ENCODE measurements around the gene LRRC26.

LRRC26 gene, protein sequence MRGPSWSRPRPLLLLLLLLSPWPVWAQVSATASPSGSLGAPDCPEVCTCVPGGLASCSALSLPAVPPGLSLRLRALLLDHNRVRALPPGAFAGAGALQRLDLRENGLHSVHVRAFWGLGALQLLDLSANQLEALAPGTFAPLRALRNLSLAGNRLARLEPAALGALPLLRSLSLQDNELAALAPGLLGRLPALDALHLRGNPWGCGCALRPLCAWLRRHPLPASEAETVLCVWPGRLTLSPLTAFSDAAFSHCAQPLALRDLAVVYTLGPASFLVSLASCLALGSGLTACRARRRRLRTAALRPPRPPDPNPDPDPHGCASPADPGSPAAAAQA

DNA sequence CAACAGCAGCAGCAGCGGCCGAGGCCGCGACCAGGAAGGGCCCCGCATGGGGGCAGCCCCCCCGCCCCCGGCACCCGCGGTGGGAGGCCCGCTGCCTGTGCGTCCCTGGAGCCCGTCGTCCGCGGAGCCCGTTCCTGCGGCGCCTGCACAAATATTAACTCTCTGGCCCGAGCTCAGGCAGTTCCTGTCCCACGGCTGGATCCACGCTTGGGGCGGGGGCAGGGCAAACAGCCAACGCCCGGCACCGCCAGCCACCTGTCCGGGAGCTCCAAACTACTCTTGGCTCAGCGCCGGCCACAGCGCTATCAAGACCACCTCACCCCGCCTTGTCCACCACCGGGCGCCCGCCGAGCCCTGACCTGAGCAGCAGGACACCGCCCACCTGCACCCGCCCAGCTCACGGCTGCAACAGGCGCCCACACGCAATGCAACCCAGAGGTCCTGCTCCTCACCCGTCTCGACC, at the start of gene LRRC26:
Gene LRRC26 (minus strand): TSS at position 156 of the 463 bp plus-strand sequence. CDS start 108 bp downstream, at position 48.
- no peak for DNase-seq

DNA sequence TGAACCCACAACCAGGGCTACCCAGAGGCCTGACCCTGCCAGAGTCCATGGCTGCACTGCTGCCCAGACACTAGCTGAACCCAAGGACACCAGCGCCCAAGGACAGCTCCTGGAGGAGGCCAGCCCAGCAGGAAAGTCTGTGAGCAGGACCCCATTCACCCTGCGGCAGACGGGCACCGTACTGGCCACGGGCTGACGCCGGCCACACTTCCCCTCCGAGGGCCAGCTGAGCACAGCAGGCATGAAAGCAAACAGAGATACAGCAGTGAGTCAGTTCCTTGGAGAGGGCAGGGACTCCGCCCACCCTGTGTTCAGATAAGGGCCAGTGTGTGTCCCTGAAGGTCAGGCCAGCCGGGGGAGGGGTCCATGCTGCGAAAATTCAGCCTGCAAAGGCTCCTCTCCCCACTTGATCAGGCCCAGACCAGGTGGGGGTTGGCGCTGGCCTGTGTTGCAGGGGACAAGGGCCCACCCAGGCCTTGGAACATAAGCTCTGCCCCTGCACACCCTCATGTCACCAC, 49.0 kb upstream of the LRRC26 start:
- DNase-seq, result no peak

DNA sequence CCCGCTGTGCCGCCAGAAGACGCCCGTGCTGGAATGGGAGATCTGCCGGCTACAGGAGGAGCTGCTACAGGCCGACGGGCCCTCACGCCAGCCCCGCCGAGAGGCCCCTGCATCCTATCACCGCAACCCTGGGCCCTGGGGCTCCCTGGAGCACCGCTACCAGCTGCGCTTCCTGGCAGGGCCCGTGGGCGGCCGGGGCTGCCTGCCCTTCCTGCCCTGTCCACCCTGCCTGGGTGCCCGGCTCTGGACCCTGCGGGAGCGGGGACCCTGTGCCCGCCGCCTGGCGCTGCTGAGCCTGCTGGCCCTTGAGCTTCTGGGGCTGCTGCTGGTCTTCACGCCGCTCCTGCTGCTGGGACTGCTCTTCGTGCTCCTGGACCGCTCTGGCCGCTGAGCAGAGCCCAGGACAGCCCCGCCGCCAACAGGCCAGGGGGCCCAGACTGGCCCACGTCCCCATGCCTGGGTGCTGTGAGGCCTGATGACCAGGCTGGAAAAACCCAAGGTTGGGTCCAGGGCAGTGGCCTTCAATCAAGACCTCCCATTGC, 48.4 kb upstream of the LRRC26 start:
- no peak for DNase-seq

DNA sequence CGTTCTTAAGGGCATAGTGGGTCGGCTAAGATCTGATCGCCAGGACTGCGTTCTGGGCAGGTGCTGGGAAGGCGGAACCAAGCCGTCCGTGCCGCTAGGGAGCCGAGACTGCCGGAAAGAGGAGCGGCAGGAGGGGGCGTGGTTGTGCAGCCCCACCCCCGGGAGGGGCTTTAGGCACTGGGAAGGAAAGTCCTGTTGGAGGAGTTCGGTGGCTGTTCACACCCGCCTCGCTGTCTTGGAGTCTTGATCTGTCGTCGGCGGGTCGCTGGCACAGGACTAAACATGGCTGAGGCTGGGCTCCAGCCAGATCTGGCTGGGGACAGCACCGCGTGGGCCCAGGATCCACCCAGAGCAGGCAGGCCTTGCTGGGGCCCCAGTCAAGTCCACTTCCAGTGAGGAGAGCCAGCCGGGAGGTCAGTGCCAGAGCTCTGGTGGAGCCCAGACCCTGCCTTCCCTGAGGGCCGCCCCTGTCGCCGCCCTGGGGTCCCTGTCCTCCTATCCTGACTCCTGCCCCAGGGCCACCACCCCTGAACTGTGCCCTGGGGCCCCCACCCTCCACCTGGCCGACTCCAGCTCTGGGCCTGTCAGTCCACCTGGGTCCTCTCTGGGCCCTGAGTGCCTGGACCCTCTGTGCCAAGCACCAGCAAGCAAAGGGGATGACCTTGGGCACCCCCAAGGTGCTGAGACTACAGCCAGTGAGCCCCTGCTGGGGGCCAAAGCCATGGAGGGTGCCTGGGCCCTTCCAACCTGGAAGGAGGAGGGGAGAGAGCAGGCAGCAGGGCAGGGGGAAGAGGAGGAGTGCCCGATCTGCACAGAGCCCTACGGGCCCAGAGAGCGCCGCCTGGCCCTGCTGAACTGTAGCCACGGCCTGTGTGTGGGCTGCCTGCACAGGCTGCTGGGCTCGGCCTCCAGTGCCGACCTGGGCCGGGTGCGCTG, 47.7 kb upstream of the LRRC26 start:
- DNase-seq, result no peak

DNA sequence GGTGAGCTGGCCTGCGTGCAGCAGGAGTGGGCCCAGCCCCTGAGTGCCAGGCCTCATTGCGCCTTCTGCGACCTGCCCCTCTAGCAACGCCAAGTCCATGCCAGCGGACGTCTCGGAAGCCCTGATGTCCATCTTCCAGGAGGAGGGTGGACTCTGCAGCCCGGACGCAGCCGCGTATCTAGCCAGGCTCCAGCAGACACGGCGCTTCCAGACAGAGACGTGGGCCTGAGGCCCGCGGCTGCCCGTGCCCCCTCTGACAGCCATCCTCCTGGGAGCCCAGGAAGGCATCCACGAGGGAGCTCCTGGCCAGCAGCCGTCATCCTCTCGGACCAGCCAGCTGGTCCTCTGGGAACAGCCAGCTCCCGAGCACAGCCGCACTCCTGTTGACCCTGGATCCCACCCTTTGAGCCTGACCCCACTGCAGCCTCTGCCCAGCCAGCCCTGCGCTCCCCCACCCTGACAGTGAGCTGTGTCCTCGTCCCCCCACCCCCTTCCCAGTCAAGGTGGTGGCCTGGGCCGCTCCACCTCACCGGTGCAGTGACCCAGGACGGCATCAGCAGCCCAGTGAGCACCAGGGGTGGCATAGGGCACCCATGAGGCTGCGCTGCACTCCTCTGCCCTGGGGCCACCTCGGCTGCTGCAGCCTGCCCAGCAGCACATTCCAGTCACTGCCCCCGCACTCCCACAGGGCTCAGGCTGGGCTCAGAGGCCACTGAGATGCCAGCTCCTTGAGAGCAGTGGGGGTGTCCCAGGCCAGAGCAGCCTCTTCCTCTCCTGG, 46.5 kb upstream of the LRRC26 start:
- DNase-seq, result no peak

DNA sequence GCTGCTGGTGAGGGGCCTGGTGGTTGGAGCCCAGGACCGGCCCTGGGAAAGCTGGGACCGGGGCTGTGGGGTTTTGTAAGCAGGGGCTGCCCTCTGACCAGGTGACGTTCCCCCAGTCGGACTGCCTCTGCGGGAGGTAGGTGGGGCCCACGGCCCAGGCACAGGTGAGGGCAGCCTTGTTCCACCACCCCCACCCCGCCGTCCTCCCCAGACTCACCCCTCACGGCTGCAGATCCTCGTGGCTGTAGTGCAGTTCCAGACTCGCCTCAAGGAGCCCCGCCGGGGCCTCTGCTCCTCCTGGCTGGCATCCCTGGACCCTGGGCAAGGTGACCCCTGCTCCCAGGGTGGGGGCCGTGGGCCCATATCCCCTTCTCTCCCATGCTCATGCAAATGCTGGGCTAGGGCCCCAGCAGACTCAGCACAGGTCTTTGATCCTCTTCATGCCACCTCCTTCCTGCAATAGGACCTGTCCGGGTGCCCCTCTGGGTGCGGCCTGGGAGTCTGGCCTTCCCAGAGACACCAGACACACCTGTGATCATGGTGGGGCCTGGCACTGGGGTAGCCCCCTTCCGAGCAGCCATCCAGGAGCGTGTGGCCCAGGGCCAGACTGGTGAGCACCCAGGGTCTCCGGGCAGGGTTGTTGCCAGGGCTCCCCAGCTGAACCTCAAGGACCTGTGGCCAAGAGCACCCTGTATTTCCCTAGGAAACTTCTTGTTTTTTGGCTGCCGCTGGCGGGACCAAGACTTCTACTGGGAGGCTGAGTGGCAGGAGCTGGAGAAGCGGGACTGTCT, 45.5 kb upstream of the LRRC26 start:
- no peak for DNase-seq

DNA sequence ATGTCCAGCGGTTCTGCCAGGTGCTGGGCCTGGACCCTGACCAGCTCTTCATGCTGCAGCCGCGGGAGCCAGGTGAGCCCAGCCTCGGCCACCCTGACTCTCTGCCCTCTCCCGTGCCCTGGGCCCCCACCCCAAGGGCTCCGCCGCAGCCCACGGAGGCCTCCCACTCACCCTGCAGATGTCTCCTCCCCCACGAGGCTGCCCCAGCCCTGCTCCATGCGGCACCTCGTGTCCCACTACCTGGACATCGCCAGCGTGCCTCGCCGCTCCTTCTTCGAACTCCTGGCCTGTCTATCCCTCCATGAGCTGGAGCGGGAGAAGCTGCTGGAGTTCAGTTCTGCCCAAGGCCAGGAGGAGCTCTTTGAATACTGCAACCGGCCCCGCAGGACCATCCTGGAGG, 44.8 kb upstream of the LRRC26 start:
- DNase-seq, result no peak

DNA sequence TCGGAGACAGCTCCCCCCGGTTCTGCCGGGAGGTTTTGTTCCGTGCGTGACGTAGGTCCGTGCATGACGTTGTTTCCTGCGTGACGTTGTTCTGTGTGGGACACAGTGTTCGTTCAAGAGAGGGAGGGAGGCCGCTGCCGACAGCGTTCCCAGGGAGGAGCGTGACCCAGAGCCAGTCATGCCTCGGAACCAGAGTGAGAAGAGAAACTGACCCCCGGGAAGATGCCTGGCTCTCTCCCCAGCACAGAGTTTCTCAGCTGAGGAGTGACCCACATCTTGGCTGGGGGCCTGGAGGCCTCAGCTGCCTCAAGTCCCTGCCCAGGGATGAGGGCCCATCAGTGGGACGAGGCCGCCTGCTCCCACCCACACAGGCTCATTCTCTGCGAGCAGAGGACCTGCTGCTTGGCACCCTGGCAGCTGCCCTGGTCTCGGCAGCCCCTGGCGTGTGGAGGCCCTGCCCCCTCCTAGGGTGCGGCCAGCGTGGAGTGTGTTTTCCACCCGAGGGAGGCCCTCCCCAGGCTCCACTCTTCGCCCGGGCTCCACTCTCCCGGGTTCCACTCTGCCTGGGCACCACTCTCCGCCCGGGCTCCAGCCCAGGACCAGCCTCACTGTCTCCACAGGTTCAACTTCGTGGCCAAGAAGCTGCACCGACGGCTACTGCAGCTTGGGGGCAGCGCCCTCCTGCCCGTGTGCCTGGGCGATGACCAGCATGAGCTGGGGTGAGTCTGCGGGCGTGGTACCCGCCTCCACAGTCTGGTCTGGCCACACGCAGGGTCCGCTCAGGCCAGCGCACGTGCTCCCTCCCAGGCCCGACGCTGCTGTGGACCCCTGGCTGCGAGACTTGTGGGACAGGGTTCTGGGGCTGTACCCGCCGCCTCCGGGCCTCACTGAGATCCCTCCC, 43.6 kb upstream of the LRRC26 start:
- DNase-seq, result no peak

DNA sequence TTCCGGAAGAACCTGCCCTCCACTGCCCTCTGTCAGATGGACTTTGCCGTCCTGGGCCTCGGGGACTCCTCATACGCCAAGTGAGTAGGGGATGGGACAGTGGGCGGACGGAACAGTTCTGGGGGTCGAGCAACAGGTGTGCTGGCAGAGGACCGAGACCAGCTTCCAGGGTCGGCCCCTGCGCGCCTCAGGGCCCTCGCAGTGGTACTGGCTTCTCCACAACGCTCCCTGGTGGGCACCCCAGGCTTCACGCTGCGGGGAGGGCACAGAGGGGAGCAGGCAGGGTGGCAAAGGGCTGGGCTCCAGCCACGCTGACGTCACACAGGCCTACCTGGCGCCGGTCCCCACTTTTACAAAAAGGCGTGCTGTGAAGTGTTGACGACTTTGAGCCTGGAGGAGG, 42.7 kb upstream of the LRRC26 start:
- no peak for DNase-seq

DNA sequence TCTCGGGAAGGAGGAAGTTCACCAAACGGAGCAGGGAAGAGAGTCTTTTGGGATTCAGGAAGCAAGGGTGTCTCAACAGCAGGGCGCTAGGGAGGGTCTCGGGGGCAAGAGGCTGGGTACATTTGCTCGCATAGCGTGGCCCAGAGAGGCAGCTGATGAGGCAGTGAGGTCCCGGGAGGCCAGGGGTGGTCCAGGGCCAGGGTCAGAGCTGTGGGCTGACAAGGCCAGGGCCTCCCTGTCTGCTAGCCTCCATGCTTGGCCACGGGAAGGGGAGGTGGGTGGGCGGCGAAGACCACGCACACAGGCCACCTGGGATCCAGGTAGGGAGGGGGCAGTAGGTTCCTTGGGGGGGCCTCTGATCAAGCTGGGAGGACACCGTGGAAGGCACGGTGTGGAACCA, 41.7 kb upstream of the LRRC26 start:
- no peak for DNase-seq

DNA sequence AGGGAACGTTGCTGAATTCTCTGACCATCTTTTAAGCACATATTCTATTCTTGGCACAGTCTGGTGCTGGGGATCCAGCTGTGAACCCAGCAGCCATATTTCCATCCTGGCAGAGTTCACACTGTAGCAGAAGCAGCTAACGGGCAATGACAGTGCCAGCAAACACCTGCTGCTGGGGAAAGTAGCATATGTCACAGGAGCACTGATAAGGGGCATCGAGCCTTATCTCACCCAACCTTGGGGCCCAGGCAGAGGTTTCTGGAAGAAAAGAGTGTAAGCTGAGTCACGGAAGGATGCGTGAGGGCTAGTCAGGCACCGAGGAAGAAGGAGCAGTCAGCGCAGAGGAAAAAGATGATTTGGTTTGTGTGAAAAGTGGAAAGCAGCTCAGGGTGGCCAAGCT, 36.8 kb upstream of the LRRC26 start:
- no peak for DNase-seq

DNA sequence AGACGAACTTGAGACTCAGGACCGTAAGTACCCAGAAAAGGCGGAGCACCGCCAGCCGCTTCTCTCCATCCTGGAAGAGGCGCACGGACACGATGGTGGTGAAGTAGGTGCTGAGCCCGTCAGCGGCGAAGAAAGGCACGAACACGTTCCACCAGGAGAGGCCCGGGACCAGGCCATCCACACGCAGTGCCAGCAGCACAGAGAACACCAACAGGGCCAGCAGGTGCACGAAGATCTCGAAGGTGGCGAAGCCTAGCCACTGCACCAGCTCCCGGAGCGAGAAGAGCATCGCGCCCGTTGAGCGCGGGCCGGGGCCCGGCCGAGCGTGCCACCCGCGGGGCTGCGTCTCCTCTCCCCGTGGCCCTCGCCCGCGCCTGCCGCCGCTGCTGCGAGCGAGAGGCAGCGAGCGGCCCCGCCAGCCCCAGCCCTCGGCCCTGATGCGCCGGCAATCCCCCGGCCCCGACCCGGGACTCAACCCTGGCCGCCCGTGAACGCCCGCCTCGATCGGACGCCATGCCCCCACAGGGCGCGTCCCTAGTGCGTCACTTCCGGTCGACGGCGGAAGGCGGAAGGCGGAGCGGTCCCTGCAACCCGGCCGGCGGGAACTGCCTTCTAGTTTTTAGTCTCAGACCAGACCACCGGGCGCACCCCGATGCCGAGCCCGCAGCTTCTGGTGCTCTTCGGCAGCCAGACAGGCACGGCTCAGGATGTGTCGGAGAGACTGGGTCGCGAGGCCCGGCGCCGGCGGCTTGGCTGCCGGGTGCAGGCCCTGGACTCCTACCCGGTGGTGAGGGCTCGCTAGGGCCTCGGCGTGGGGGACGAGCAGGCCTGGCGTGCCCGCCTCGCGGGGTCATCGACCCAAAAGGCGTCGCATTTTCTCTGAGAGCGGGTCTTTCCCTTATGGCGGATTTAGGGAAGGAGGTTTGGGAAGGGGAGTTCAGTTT, 35.5 kb upstream of the LRRC26 start, which contains the start of the genes NDOR1 and TMEM203:
Gene NDOR1 (plus strand): TSS at position 575 of the 944 bp plus-strand sequence. CDS start 78 bp downstream, at position 653.
Gene TMEM203 (minus strand): TSS at position 523 of the 944 bp plus-strand sequence. CDS start 234 bp downstream, at position 289.
- DNase-seq, result peak; percentile 87 to 93

DNA sequence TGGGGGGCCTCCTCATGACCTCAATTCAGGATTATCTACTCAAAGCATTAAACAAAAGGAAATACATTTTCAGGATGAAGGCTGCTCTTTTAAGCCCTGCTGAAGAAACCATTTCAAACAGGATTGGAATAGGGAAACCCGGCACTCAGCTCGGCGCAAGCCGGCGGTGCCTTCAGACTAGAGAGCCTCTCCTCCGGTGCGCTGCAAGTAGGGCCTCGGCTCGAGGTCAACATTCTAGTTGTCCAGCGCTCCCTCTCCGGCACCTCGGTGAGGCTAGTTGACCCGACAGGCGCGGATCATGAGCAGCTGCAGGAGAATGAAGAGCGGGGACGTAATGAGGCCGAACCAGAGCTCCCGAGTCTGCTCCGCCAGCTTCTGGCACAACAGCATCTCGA, 34.9 kb upstream of the LRRC26 start:
- no peak for DNase-seq

DNA sequence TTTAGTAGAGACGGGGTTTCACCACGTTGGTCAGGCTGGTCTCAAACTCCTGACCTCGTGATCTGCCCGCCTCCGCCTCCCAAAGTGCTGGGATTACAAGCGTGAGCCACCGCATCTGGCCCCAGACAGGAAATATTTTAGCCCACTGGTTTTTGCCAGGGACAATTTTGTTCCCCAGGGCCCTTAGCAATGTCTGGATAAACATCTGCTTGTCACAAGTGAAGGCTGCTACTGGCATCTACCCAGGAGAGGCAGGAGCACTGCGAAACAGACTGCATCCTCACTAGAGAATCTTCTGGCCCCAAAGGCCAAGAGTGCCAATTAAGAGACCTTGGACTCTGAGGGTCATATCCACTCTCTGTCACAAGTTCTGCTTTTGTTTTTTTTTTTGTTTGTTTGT, 33.1 kb upstream of the LRRC26 start:
- DNase-seq, result no peak

DNA sequence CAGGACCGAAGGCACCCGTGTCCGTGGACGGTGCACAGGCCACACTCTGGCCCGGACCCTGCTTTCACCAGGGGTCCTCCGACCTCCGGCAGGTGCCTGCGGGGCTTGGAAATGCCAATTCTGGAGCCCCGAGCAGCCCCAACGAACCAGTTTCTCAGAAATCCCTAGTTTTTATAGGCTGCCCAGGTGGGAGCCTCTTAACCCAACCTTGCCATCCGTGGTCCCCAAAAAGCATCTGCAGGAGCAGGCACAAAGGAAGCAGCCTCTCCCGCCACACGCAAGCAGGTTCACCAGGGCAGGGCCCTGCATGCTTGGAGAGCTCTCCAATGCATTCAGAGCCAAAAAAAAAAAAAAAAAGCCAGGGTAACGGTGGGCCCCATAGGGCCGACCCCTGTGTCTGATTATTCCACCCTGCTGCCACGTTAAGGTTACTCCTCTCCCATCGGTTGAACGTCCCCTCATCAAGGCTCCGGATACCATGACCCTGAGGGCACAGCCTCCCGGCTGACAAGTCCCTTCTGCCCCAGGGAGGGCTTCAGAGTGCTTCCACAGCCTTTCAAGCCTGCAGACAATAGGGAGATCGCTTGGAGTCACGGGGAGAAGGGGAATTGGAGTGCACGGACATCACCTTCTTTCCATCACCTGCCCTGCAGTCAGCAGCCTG, 31.5 kb upstream of the LRRC26 start:
- no peak for DNase-seq

DNA sequence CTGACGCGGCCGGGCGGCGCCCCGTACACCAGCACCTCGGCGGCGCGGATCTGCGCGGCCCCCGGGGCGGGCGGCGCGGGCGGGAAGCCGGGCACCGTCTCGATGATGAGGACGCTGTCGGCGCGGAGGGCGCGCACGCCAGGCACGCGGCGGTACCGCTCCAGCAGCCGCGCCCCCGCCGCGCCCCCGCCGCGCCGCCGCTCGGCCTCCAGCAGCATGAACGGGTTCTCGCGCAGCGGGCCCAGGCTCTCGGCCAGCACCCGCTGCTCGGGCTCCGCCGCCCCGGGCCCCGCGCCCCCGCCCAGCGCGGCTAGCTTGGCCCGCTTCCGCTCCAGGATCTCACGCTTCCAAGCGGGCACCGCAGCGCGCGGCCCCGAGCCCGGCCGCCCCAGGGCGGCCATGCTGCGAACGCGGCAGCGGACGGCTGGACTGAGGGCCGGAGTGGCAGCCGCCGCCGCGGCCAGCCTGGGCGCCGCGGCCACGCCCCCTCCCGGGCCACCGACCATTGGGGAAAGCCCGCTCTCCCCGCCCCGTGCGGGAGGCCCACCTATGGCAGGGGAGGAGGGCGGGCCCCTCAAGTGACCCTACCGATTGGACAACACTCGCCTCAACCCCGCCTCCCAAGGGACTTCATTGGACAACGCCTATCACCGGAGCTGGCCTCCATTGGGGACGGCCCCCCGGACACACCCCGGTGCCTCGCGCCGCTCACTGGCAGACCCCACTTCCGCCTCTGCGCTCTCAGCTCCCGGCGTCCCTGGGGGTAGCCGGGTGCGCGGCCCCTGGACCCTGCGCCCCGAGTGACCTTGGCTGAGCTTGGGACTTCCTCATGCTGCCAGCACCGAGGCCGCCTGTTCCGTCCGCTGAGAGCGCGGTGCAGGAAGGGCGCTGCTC, 30.7 kb upstream of the LRRC26 start, which contains the start of gene TPRN:
Gene TPRN (minus strand): TSS at position 431 of the 894 bp plus-strand sequence. CDS start 30 bp downstream, at position 401.
- DNase-seq, result peak; percentile 98 to 99

DNA sequence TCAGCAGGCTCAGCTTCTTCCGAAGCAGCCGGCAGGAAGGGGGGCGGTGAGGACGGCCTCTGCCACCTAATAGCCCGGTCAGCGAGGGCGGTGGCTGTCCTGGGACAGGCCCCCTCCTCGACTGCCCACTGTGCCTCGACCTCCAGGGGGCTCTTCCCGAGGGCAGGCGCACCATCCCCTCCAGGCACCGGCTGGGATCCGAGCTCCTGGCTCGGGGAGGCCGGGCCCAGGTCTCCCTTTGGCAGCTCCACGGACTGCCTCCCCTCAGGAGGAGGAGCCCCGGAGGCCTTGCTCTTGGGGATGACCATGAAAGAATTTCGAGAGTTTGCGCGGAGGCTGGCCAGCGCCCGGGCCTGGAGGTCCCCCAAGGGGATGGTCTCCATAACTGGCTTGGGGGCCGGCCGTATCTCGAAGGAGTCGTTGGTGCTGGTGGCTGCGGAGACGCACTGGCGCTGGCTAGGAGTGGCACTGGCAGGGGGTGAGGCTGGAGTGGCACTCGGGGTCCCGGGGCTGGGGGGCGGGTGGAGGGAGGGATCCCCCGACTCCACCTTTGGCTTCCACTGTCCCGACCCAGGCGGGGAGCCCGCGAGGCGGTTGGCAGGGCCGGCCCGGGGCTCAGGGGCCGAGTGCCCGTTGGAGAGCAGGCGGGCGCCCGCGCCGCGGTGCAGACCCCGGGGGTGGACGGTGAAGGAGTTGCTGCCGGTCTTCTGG, 29.7 kb upstream of the LRRC26 start:
- DNase-seq, result no peak
